HCT116 (cell line): ENCODE measurements around the gene AEBP1. TPM values are rescaled to one million over a fixed set of nuclear protein-coding genes. Genes with fewer than 3 reads are reported as not detected.

Experiments used
- ATAC-seq: fragments of 200-7000 bp; cut with Tn5 transposase; 2 replicates; pipeline ENCODE4 v1.9.1; 2020; ENCODE audit warnings: mild to moderate bottlenecking, moderate library complexity
- BruUV-seq: library from RNA; stranded (reverse); fragments of 400-500 nt; replicated peaks from 2 replicates; lab custom pipeline; 2021; lab: Mats Ljungman, UMichigan
- CTCF ChIA-PET: fragments of 300-600 bp; sonication (Branson Sonifier 250); formaldehyde crosslinking; loops from one replicate; lab custom pipeline; 2021; ENCODE audit warnings: antibody characterized with exemption; lab: Charles Lee
- POLR2A ChIA-PET: fragments of 300-600, 350-600 bp; sonication (Branson Sonifier 250); formaldehyde crosslinking; loops from one replicate; lab custom pipeline; 2021; ENCODE audit warnings: antibody characterized with exemption; lab: Charles Lee
- RAD21 ChIA-PET, 2 experiments: fragments of 300-600 bp; sonication (Branson Sonifier 250); formaldehyde crosslinking; loops; one replicate each; lab custom pipeline; 2023; ENCODE audit warnings: low total read pairs in 2 of 2; ENCODE audit not compliant: uncharacterized antibody in 2 of 2, unreplicated experiment in 2 of 2, low non-redundant PET in 1 of 2; lab: Charles Lee
- DNase-seq: peaks from one replicate; pipeline ENCODE4 v3.0.0-alpha.2; 2010; ENCODE audit warnings: low read depth, low spot score
- H2AFZ ChIP-seq: fragments of 200-600 bp; shearing (Covaris generic), sonication (generic); 2 replicates; pipeline ENCODE4 v1.6.1; 2017; ENCODE audit warnings: low read depth, mixed run types, mixed read lengths, antibody characterized with exemption, low read length; ENCODE audit not compliant: poor library complexity, severe bottlenecking
- H3K27ac ChIP-seq: 2 replicates; pipeline ENCODE4 v1.5.1; 2012; ENCODE audit warnings: low read depth, low read length
- H3K27me3 ChIP-seq: fragments of 200-600 bp; sonication (generic); 2 replicates; pipeline ENCODE4 v1.6.1; 2016; ENCODE audit warnings: mixed run types, low read length, mixed read lengths; ENCODE audit not compliant: insufficient read depth
- H3K36me3 ChIP-seq, 2 experiments: fragments of 200-500 bp in 1 of 2; fragments of 200-600 bp in 1 of 2; sonication (Bioruptor generic) in 1 of 2; sonication (generic) in 1 of 2; 2 replicates each; pipeline versions ENCODE4 v1.5.1 to v1.6.1; 2014 to 2016; ENCODE audit warnings: low read length in 2 of 2, inconsistent platforms in 1 of 2, mixed read lengths in 1 of 2, mixed run types in 1 of 2; ENCODE audit not compliant: insufficient read depth in 2 of 2, control insufficient read depth in 1 of 2
- H3K4me1 ChIP-seq, 2 experiments: fragments of 200-600 bp in 1 of 2; sonication (generic) in 1 of 2; 2 replicates each; pipeline versions ENCODE4 v1.5.1 to v1.6.1; 2012 to 2017; ENCODE audit warnings: low read length in 2 of 2, inconsistent platforms in 1 of 2, mild to moderate bottlenecking in 1 of 2, mixed read lengths in 1 of 2, mixed run types in 1 of 2, moderate library complexity in 1 of 2; ENCODE audit not compliant: insufficient read depth in 2 of 2, control insufficient read depth in 1 of 2
- H3K4me2 ChIP-seq: fragments of 200-600 bp; sonication (generic); 2 replicates; pipeline ENCODE4 v1.6.1; 2017; ENCODE audit warnings: mixed run types, low read length, mixed read lengths
- H3K4me3 ChIP-seq, 2 experiments: fragments of 200-600 bp in 1 of 2; sonication (generic) in 1 of 2; replicated peaks in 1 of 2; 2 replicates each; pipeline ENCODE4 v1.5.1; 2011 to 2016; ENCODE audit warnings: low read length in 2 of 2, control low read depth in 1 of 2, low read depth in 1 of 2, mild to moderate bottlenecking in 1 of 2, mixed read lengths in 1 of 2, mixed run types in 1 of 2
- H3K79me2 ChIP-seq: fragments of 200-600 bp; sonication (generic); 2 replicates; pipeline ENCODE4 v1.6.1; 2017; ENCODE audit warnings: mild to moderate bottlenecking, mixed run types, low read length, moderate library complexity, mixed read lengths; ENCODE audit not compliant: insufficient read depth
- H3K9ac ChIP-seq: fragments of 200-600 bp; sonication (generic); 2 replicates; pipeline ENCODE4 v1.6.1; 2016; ENCODE audit warnings: low read length, mixed read lengths
- H3K9me2 ChIP-seq: fragments of 200-600 bp; sonication (generic), shearing (Covaris generic); 2 replicates; pipeline ENCODE4 v1.6.1; 2017; ENCODE audit warnings: mixed run types, mild to moderate bottlenecking, moderate library complexity; ENCODE audit not compliant: insufficient read depth
- H3K9me3 ChIP-seq, 2 experiments: fragments of 200-500 bp in 1 of 2; fragments of 200-600 bp in 1 of 2; sonication (Bioruptor generic) in 1 of 2; sonication (generic) in 1 of 2; 2 replicates each; pipeline ENCODE4 v1.6.1; 2014 to 2017; ENCODE audit warnings: low read length in 2 of 2, mixed read lengths in 2 of 2, inconsistent platforms in 1 of 2, low read depth in 1 of 2, mild to moderate bottlenecking in 1 of 2, mixed run types in 1 of 2, moderate library complexity in 1 of 2; ENCODE audit not compliant: control insufficient read depth in 1 of 2, insufficient read depth in 1 of 2
- H4K20me1 ChIP-seq: fragments of 200-600 bp; sonication (generic), shearing (Covaris generic); 2 replicates; pipeline ENCODE4 v1.6.1; 2017; ENCODE audit warnings: mixed run types, mild to moderate bottlenecking, moderate library complexity; ENCODE audit not compliant: insufficient read depth
- CBX3 ChIP-seq: IDR thresholded peaks from 2 replicates; pipeline ENCODE4 v1.6.1; 2012; ENCODE audit warnings: low read depth
- CTCF ChIP-seq, 3 experiments: fragments of 200-600 bp in 1 of 3; sonication (generic) in 1 of 3; IDR thresholded peaks in 2 of 3; conservative IDR thresholded peaks in 1 of 3; 2 replicates each; pipeline ENCODE4 v1.5.1; 2012 to 2017; ENCODE audit warnings: low read depth in 2 of 3, low read length in 2 of 3, antibody characterized with exemption in 1 of 3, borderline replicate concordance in 1 of 3, control low read depth in 1 of 3, mild to moderate bottlenecking in 1 of 3, mixed read lengths in 1 of 3, mixed run types in 1 of 3, moderate library complexity in 1 of 3; ENCODE audit not compliant: insufficient read depth in 1 of 3
- EGR1 ChIP-seq: IDR thresholded peaks from 2 replicates; pipeline ENCODE4 v1.6.1; 2012; ENCODE audit warnings: low read depth
- ELF1 ChIP-seq: IDR thresholded peaks from 2 replicates; pipeline ENCODE4 v1.6.1; 2012; ENCODE audit warnings: low read depth, borderline replicate concordance
- EZH2phosphoT487 ChIP-seq: fragments of 200-600 bp; IDR thresholded peaks from 2 replicates; pipeline ENCODE4 v1.6.1; 2018; ENCODE audit warnings: antibody characterized with exemption, borderline replicate concordance
- JUND ChIP-seq: IDR thresholded peaks from 2 replicates; pipeline ENCODE4 v1.6.1; 2012
- POLR2A ChIP-seq: IDR thresholded peaks from 2 replicates; pipeline ENCODE4 v1.7.0; 2011; ENCODE audit warnings: borderline replicate concordance; ENCODE audit not compliant: insufficient read depth, insufficient read length; ENCODE audit errors: extremely low read depth
- POLR2AphosphoS5 ChIP-seq: IDR thresholded peaks from 2 replicates; pipeline ENCODE4 v1.6.1; 2011; ENCODE audit warnings: mild to moderate bottlenecking, low read depth, low read length, moderate library complexity
- REST ChIP-seq: IDR thresholded peaks from 2 replicates; pipeline ENCODE4 v1.6.1; 2012; ENCODE audit warnings: low read depth
- SP1 ChIP-seq: IDR thresholded peaks from 2 replicates; pipeline ENCODE4 v1.6.1; 2012; ENCODE audit warnings: low read depth
- SRF ChIP-seq: IDR thresholded peaks from 2 replicates; pipeline ENCODE4 v1.6.1; 2012; ENCODE audit warnings: low read depth
- TCF7L2 ChIP-seq: IDR thresholded peaks from 2 replicates; pipeline ENCODE4 v1.7.0; 2011; ENCODE audit warnings: borderline replicate concordance, inconsistent platforms; ENCODE audit not compliant: insufficient read depth, insufficient read length; ENCODE audit errors: extremely low read depth
- YY1 ChIP-seq: IDR thresholded peaks from 2 replicates; pipeline ENCODE4 v1.6.1; 2011; ENCODE audit warnings: low read length, low read depth, moderate library complexity, mild to moderate bottlenecking; ENCODE audit not compliant: insufficient replicate concordance; ENCODE audit errors: extremely low read depth
- ZBTB33 ChIP-seq: IDR thresholded peaks from 2 replicates; pipeline ENCODE4 v1.6.1; 2011; ENCODE audit warnings: mild to moderate bottlenecking, low read length, moderate library complexity; ENCODE audit not compliant: insufficient replicate concordance; ENCODE audit errors: extremely low read depth
- ZNF274 ChIP-seq: fragments of 200-500 bp; sonication (Bioruptor generic); IDR thresholded peaks from 2 replicates; pipeline ENCODE4 v1.6.1; 2014; ENCODE audit warnings: mild to moderate bottlenecking, low read depth, low read length, inconsistent platforms
- intact Hi-C: fragments of 100-400 bp; cut with micrococcal nuclease; formaldehyde crosslinking; loops from 2 replicates; pipeline ENCODE4 v1.10.0; 2022
- total RNA-seq: library from RNA; stranded (reverse); gene quantifications from one replicate; pipeline ENCODE4 v1.2.1, GENCODE V29; 2021; ENCODE audit not compliant: unreplicated experiment

The AEBP1 gene
- total RNA-seq, 1 experiment from 2014 or later, result 0.49 TPM

DNA sequence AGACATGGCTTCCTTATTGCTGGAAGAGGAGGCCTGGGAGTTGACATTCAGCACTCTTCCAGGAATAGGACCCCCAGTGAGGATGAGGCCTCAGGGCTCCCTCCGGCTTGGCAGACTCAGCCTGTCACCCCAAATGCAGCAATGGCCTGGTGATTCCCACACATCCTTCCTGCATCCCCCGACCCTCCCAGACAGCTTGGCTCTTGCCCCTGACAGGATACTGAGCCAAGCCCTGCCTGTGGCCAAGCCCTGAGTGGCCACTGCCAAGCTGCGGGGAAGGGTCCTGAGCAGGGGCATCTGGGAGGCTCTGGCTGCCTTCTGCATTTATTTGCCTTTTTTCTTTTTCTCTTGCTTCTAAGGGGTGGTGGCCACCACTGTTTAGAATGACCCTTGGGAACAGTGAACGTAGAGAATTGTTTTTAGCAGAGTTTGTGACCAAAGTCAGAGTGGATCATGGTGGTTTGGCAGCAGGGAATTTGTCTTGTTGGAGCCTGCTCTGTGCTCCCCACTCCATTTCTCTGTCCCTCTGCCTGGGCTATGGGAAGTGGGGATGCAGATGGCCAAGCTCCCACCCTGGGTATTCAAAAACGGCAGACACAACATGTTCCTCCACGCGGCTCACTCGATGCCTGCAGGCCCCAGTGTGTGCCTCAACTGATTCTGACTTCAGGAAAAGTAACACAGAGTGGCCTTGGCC, 43.0 kb upstream of the AEBP1 start:
- RAD21 ChIA-PET, result no interaction called here
- Histone ChIP-seq H3K9ac (no peak overlapping the region), H3K36me3 (peaks cover 23 to 36% of the 10 kb centered on the region in 2 experiments; a peak in 3 of 4 replicates), H3K79me2 (no peaks in the 10 kb centered on the region), H2AFZ (no peak overlapping the region), H3K4me2 (no peak overlapping the region), H3K4me3 (no peak overlapping the region), H3K4me1 (peaks cover 0 to 6% of the 10 kb centered on the region in 2 experiments; a peak in 1 of 4 replicates), H3K9me3 (no peaks in the 10 kb centered on the region), H3K9me2 (no peaks in the 10 kb centered on the region), H3K27me3 (no peaks in the 10 kb centered on the region), H3K27ac (no peak overlapping the region), H4K20me1 (no peaks in the 10 kb centered on the region)
- no TSS peak for BruUV-seq
- TF ChIP-seq REST (no peak), SRF (no peak), ELF1 (no peak), SP1 (no peak), POLR2AphosphoS5 (no peak), TCF7L2 (no peak), ZBTB33 (no peak), YY1 (no peak), ZNF274 (no peak), CBX3 (no peak), JUND (no peak), POLR2A (no peak), CTCF (IDR thresholded peaks at IDR 0.05 in 2 of 3, conservative IDR thresholded peaks at IDR 0.05 in 1 of 3; ENCODE audit: borderline replicate concordance in 1 of 3, insufficient read depth in 1 of 3, low read depth in 2 of 3, low read length in 2 of 3) (no peak), EGR1 (no peak), EZH2phosphoT487 (no peak)
- CTCF ChIA-PET, result no interaction called here
- intact Hi-C loops, result no loop called here
- no peak for ATAC-seq
- POLR2A ChIA-PET, result no interaction called here
- no peak for DNase-seq
